Parathyroid adenoma (tissue), 2 donors: ENCODE data around the gene OR52D1.

Source experiments
- H2AFZ ChIP-seq: fragments of 300-600 bp; sonication (generic); one replicate; pipeline ENCODE4 v1.7.0; 2017; ENCODE audit warnings: antibody characterized with exemption, mild to moderate bottlenecking
- H3K27ac ChIP-seq: fragments of 300-600 bp; sonication (generic); one replicate; pipeline ENCODE4 v1.7.0; 2017
- H3K27me3 ChIP-seq: fragments of 300-600 bp; sonication (generic); one replicate; pipeline ENCODE4 v1.7.0; 2017; ENCODE audit warnings: low read length; ENCODE audit not compliant: control insufficient read depth, insufficient read depth
- H3K36me3 ChIP-seq: fragments of 300-600 bp; sonication (generic); one replicate; pipeline ENCODE4 v1.7.0; 2017; ENCODE audit warnings: low read length; ENCODE audit not compliant: control insufficient read depth, insufficient read depth
- H3K4me1 ChIP-seq: fragments of 300-600 bp; sonication (generic); one replicate; pipeline ENCODE4 v1.7.0; 2017; ENCODE audit warnings: control low read depth
- H3K4me2 ChIP-seq: fragments of 300-600 bp; sonication (generic); one replicate; pipeline ENCODE4 v1.7.0; 2017; ENCODE audit warnings: low read length
- H3K4me3 ChIP-seq: fragments of 300-600 bp; sonication (generic); one replicate; pipeline ENCODE4 v1.7.0; 2017; ENCODE audit warnings: low read depth, low read length
- H3K79me2 ChIP-seq: fragments of 300-600 bp; sonication (generic); one replicate; pipeline ENCODE4 v1.7.0; 2017; ENCODE audit warnings: control low read depth
- H3K9ac ChIP-seq: fragments of 300-600 bp; sonication (generic); one replicate; pipeline ENCODE4 v1.7.0; 2017; ENCODE audit warnings: mild to moderate bottlenecking
- H3K9me3 ChIP-seq: fragments of 300-600 bp; sonication (generic); one replicate; pipeline ENCODE4 v1.7.0; 2017; ENCODE audit warnings: low read length; ENCODE audit not compliant: control insufficient read depth
- TF ChIP-seq, protein P1 (sequence below): fragments of 300-600 bp; sonication (generic); IDR thresholded peaks from one replicate; pipeline ENCODE4 v1.7.0; 2017; ENCODE audit warnings: antibody characterized with exemption, mild to moderate bottlenecking
- donor health status: primary hyperparathyroidism.

Gene OR52D1

DNA sequence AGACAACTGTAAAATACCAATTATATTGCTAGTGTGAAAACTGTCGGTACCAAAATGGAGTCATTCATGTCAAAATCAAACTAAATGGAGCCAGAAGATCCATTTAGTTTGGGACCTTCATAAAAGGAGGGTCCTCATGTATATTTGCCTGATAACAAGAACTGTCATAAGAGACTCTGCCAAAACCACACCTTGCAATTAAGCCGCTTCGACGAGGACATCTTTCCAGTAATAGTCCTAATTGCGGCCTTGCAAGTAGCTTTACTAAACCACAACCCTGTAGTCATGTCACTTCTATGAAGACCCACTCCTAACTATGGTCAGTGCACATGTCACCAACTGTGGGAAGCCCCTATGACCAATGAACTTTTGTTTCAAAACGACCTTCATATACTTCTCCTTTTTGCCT lies 11.9 kb downstream of the OR52D1 start:
- Histone ChIP-seq H3K27ac (no peak overlapping the region), H3K79me2 (no peaks in the 10 kb centered on the region), H3K4me3 (no peak overlapping the region), H3K4me2 (no peak overlapping the region), H3K36me3 (no peaks in the 10 kb centered on the region), H2AFZ (no peak overlapping the region), H3K9ac (no peak overlapping the region), H3K27me3 (no peaks in the 10 kb centered on the region), H3K9me3 (no peaks in the 10 kb centered on the region), H3K4me1 (no peaks in the 10 kb centered on the region)
- TF ChIP-seq, protein P1, sequence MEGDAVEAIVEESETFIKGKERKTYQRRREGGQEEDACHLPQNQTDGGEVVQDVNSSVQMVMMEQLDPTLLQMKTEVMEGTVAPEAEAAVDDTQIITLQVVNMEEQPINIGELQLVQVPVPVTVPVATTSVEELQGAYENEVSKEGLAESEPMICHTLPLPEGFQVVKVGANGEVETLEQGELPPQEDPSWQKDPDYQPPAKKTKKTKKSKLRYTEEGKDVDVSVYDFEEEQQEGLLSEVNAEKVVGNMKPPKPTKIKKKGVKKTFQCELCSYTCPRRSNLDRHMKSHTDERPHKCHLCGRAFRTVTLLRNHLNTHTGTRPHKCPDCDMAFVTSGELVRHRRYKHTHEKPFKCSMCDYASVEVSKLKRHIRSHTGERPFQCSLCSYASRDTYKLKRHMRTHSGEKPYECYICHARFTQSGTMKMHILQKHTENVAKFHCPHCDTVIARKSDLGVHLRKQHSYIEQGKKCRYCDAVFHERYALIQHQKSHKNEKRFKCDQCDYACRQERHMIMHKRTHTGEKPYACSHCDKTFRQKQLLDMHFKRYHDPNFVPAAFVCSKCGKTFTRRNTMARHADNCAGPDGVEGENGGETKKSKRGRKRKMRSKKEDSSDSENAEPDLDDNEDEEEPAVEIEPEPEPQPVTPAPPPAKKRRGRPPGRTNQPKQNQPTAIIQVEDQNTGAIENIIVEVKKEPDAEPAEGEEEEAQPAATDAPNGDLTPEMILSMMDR, result no peak

DNA sequence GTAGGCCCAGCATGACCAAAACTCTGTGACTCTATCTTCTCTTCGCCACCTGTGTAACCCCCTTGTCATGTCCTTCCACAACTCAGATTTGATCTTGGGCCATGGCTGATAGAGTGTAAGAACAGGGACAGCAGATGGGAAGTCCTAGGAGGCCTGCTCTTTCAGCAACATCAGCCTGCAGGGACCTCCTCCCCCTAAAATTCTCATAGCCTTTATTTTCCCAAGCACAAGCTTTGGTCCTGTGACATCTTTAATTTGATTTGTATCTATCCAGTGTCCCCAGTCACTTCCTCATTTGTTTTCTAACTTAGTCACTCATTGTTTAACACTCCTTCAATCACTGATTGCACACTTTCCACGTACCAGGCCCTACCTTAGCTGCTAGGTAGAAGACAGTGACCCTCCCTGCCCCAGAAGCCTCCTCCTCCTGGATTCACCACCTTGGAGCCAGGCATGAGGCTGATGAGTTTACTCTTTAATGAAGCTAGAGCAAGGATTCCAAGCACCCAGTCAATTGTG lies 16.0 kb downstream of the OR52D1 start:
- H3K27me3 ChIP-seq, result no peaks in the 10 kb centered on the region
- H2AFZ ChIP-seq, result no peak overlapping the region
- H3K9me3 ChIP-seq, result no peaks in the 10 kb centered on the region
- no peak overlapping the region for H3K4me3 ChIP-seq
- no peaks in the 10 kb centered on the region for H3K4me1 ChIP-seq
- H3K36me3 ChIP-seq, result no peaks in the 10 kb centered on the region
- H3K27ac ChIP-seq, result no peak overlapping the region
- H3K4me2 ChIP-seq, result no peak overlapping the region
- H3K9ac ChIP-seq, result no peak overlapping the region
- no peaks in the 10 kb centered on the region for H3K79me2 ChIP-seq
- TF ChIP-seq, protein P1, result no peak

DNA sequence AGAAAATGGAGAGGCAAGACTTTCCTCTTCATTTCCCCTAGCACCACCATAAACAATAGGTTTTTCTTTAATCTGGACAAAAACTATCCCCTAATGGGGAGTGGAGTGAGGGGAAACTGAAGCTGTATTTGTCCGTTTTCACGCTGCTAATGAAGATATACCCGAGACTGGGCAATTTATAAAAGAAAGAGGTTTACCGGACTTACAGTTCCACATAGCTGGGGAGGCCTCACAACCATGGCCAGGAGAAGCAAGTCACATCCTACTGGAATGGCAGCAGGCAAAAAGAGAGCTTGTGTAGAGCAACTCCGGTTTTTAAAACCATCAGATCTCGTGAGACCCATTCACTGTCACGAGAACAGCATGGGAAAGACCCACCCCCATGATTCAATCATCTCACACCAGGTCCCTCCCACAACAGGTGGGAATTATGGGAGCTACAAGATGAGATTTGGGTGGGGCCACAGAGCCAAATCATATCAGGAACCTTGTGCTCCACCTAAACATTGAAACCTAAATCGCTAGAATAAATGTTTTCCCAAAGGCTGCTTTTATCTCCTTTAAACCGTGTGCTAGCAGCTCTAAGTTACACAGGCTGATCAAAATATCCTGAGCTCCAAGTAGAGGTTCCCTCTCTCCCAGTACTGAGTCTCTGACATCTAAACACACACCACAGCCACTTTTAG lies 17.0 kb downstream of the OR52D1 start:
- H3K36me3 ChIP-seq, result no peaks in the 10 kb centered on the region
- TF ChIP-seq, protein P1, result no peak
- H3K9ac ChIP-seq, result no peak overlapping the region
- no peak overlapping the region for H2AFZ ChIP-seq
- H3K4me2 ChIP-seq, result no peak overlapping the region
- no peaks in the 10 kb centered on the region for H3K27me3 ChIP-seq
- H3K4me3 ChIP-seq, result no peak overlapping the region
- no peaks in the 10 kb centered on the region for H3K79me2 ChIP-seq
- H3K4me1 ChIP-seq, result no peaks in the 10 kb centered on the region
- no peak overlapping the region for H3K27ac ChIP-seq
- no peaks in the 10 kb centered on the region for H3K9me3 ChIP-seq

DNA sequence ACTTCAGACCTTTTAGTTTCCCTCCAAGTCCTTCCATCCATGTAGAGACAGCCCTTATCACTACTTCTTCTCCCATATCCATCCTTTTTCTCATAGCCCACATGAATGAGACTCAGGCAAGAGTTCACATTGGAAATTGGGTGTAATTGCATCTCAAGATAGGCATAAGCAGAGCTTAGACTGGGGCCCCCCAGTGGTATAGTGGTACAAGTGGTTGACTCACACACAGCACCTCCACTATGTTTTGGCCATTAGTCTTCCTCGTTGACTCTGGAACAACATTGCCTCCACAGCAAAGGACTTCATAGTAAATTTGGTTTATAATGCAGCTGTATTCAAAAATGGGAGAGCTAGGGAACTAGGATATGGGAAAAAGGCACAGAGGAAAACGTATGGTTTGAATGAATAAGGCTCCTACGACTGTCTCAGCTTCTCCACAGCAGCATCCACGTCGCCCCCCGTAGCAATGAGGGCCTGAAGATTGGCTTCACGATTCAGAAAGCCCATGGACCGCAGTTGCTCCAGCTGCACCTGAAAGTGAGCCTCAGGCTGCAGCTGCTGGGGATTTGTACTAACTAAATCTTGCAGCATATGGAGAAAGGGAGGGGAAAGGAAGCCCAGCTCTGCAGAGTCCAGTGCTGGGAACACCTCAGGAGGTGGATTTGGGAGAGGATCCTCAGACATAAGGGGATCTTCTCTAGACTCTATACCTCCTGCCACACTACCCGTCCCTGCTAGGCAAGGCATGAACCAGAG lies 18.9 kb downstream of the OR52D1 start:
- Histone ChIP-seq H3K27me3 (no peaks in the 10 kb centered on the region), H3K9me3 (no peaks in the 10 kb centered on the region), H3K27ac (no peak overlapping the region), H2AFZ (no peak overlapping the region), H3K4me3 (no peak overlapping the region), H3K79me2 (no peaks in the 10 kb centered on the region), H3K9ac (no peak overlapping the region), H3K4me2 (no peak overlapping the region), H3K36me3 (no peaks in the 10 kb centered on the region), H3K4me1 (no peaks in the 10 kb centered on the region)
- TF ChIP-seq, protein P1, result no peak
